ENCODE results near the gene UBA7. TPM values are rescaled to one million over a fixed set of nuclear protein-coding genes. Genes with fewer than 3 reads are reported as not detected.
A peak's percentile ranks its signal among the peaks of the same experiment; 100 is the strongest.

The UBA7 gene
- total and polyA plus RNA-seq, 2 of the 13 experiments (the other 11 are each of a cell fraction or from before 2014, with no cell fraction given): 9.5 to 16.5 TPM

DNA sequence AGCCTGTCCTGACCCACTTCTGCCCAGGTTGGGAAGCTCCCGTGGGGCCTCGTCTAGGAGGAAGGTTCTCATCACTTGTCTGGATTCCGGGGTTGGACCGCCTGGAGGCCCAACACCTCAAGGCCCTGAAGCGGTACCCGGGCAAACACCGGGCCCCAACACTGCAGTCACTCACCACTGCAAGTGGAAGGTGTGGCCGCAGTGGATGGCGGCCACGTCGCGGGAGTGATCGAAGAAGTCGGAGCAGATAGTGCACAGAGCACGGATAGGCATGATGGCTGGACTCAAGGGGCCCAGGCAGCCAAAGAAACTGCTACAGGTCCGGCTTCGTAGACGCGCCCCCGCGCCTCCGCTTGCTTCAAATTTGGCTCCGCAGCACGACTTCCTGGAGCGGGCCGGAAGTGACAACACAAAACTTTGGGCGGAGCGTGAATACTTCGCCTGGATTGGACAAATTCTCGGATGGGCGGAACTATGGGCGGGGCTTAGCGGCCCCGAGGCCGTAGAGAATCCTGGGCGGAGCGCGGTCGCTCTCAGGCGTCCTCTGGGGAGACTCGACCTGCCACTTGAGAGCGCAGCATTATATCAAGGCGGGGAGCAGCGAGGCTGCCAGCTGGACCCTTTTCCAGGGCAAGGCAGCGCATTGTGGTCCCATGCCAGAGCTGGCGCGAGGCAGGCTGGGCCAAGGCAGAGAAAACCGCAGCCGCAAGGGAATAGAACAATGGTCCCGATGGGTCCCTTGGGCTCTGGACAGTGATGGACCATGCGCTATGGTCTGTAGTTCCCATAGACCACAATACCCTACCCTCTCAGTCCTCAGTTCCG lies 42.6 kb upstream of the UBA7 start, which contains the start of gene TRAIP (continued):
- TF ChIP-seq FIP1L1 (IDR thresholded peaks at IDR 0.05; ENCODE audit: borderline replicate concordance, insufficient read depth, low read depth, low read length) (no peak), ZFYVE20 (CRISPR knock-in tag; IDR thresholded peaks at IDR 0.05; ENCODE audit: borderline replicate concordance, low read depth) (peak; percentile 54; the same call in 1 of the 2 replicates), ARID2 (CRISPR knock-in tag; IDR thresholded peaks at IDR 0.05; ENCODE audit: borderline replicate concordance) (no peak), ZNF260 (CRISPR knock-in tag; IDR thresholded peaks at IDR 0.05; ENCODE audit: borderline replicate concordance, low read depth) (no peak), ZNF383 (CRISPR knock-in tag; IDR thresholded peaks at IDR 0.05; ENCODE audit: borderline replicate concordance) (no peak), ZNF30 (CRISPR knock-in tag; IDR thresholded peaks at IDR 0.05) (no peak), NFIC (IDR thresholded peaks at IDR 0.05; ENCODE audit: low read length) (0 out of 2 replicates have a peak, but pooled peaks have one; percentile 18), RARG (CRISPR knock-in tag; IDR thresholded peaks at IDR 0.05; ENCODE audit: low read depth) (no peak), ZNF747 (CRISPR knock-in tag; IDR thresholded peaks at IDR 0.05; ENCODE audit: borderline replicate concordance) (no peak; the same call in 1 of the 2 replicates), ZNF354B (CRISPR knock-in tag; IDR thresholded peaks at IDR 0.05) (0 out of 2 replicates have a peak, but pooled peaks have one; percentile 54), ZNF329 (CRISPR knock-in tag; IDR thresholded peaks at IDR 0.05; ENCODE audit: low read depth) (no peak), CREM (IDR thresholded peaks at IDR 0.05) (peak; percentile 94), CREM (CRISPR knock-in tag; IDR thresholded peaks at IDR 0.05) (peak; percentile 53; the same call in 1 of the 2 replicates), PHF8 (CRISPR knock-in tag; IDR thresholded peaks at IDR 0.05) (peak; percentile 80)
- TF ChIP-seq, protein P1, sequence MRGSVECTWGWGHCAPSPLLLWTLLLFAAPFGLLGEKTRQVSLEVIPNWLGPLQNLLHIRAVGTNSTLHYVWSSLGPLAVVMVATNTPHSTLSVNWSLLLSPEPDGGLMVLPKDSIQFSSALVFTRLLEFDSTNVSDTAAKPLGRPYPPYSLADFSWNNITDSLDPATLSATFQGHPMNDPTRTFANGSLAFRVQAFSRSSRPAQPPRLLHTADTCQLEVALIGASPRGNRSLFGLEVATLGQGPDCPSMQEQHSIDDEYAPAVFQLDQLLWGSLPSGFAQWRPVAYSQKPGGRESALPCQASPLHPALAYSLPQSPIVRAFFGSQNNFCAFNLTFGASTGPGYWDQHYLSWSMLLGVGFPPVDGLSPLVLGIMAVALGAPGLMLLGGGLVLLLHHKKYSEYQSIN (CRISPR knock-in tag; IDR thresholded peaks at IDR 0.05; ENCODE audit: borderline replicate concordance): no peak
- TF ChIP-seq, protein P2, sequence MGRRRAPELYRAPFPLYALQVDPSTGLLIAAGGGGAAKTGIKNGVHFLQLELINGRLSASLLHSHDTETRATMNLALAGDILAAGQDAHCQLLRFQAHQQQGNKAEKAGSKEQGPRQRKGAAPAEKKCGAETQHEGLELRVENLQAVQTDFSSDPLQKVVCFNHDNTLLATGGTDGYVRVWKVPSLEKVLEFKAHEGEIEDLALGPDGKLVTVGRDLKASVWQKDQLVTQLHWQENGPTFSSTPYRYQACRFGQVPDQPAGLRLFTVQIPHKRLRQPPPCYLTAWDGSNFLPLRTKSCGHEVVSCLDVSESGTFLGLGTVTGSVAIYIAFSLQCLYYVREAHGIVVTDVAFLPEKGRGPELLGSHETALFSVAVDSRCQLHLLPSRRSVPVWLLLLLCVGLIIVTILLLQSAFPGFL (CRISPR knock-in tag; IDR thresholded peaks at IDR 0.05): no peak
- TF ChIP-seq, protein P3, sequence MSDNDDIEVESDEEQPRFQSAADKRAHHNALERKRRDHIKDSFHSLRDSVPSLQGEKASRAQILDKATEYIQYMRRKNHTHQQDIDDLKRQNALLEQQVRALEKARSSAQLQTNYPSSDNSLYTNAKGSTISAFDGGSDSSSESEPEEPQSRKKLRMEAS (IDR thresholded peaks at IDR 0.05): peak; percentile 84; the same call in 1 of the 2 replicates
- TF ChIP-seq, protein P4, sequence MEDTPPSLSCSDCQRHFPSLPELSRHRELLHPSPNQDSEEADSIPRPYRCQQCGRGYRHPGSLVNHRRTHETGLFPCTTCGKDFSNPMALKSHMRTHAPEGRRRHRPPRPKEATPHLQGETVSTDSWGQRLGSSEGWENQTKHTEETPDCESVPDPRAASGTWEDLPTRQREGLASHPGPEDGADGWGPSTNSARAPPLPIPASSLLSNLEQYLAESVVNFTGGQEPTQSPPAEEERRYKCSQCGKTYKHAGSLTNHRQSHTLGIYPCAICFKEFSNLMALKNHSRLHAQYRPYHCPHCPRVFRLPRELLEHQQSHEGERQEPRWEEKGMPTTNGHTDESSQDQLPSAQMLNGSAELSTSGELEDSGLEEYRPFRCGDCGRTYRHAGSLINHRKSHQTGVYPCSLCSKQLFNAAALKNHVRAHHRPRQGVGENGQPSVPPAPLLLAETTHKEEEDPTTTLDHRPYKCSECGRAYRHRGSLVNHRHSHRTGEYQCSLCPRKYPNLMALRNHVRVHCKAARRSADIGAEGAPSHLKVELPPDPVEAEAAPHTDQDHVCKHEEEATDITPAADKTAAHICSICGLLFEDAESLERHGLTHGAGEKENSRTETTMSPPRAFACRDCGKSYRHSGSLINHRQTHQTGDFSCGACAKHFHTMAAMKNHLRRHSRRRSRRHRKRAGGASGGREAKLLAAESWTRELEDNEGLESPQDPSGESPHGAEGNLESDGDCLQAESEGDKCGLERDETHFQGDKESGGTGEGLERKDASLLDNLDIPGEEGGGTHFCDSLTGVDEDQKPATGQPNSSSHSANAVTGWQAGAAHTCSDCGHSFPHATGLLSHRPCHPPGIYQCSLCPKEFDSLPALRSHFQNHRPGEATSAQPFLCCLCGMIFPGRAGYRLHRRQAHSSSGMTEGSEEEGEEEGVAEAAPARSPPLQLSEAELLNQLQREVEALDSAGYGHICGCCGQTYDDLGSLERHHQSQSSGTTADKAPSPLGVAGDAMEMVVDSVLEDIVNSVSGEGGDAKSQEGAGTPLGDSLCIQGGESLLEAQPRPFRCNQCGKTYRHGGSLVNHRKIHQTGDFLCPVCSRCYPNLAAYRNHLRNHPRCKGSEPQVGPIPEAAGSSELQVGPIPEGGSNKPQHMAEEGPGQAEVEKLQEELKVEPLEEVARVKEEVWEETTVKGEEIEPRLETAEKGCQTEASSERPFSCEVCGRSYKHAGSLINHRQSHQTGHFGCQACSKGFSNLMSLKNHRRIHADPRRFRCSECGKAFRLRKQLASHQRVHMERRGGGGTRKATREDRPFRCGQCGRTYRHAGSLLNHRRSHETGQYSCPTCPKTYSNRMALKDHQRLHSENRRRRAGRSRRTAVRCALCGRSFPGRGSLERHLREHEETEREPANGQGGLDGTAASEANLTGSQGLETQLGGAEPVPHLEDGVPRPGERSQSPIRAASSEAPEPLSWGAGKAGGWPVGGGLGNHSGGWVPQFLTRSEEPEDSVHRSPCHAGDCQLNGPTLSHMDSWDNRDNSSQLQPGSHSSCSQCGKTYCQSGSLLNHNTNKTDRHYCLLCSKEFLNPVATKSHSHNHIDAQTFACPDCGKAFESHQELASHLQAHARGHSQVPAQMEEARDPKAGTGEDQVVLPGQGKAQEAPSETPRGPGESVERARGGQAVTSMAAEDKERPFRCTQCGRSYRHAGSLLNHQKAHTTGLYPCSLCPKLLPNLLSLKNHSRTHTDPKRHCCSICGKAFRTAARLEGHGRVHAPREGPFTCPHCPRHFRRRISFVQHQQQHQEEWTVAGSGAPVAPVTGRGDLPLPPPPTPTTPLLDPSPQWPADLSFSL (CRISPR knock-in tag; IDR thresholded peaks at IDR 0.05): no peak

Data from HepG2 (cell line).